Sigmoid colon (tissue), 7 donors: ENCODE data around the gene MAP3K14. TPM values are rescaled to one million over a fixed set of nuclear protein-coding genes. Genes with fewer than 3 reads are reported as not detected.

Source experiments
- DNase-seq: peaks from one replicate; pipeline ENCODE4 v3.0.0-alpha.2; 2019
- H3K27ac ChIP-seq, 4 donors: fragments of 200-600 bp; sonication (generic); one replicate each; pipeline ENCODE4 v1.5.1; 2016 to 2019; ENCODE audit warnings: mild to moderate bottlenecking in 1 of 4
- H3K27me3 ChIP-seq, 3 donors: fragments of 200-600 bp; sonication (generic); one replicate each; pipeline ENCODE4 v1.5.1; 2019; ENCODE audit warnings: mild to moderate bottlenecking in 1 of 3
- H3K36me3 ChIP-seq, 4 donors: fragments of 200-600 bp; sonication (generic); one replicate each; pipeline ENCODE4 v1.5.1; 2016 to 2019
- H3K4me1 ChIP-seq, 4 donors: fragments of 200-600 bp; sonication (generic); one replicate each; pipeline ENCODE4 v1.5.1; 2017 to 2019
- H3K4me3 ChIP-seq, 4 donors: fragments of 200-600 bp; sonication (generic); one replicate each; pipeline ENCODE4 v1.5.1; 2017 to 2019; ENCODE audit warnings: mild to moderate bottlenecking in 2 of 4, moderate library complexity in 1 of 4
- H3K9me3 ChIP-seq, 4 donors: fragments of 200-600 bp in 3 of 4; sonication (generic) in 3 of 4; one replicate each; pipeline versions ENCODE4 v1.5.1 to v1.6.1; 2013 to 2019
- EP300 ChIP-seq, 4 donors: sonication (generic); formaldehyde crosslinking; IDR thresholded peaks; one replicate each; pipeline ENCODE4 v1.6.1; 2017; ENCODE audit warnings: antibody characterized with exemption in 4 of 4
- POLR2A ChIP-seq, 2 donors: fragments of 450-650 bp; IDR thresholded peaks; one replicate each; pipeline ENCODE4 v1.6.1; 2016; ENCODE audit warnings: antibody characterized with exemption in 2 of 2, mild to moderate bottlenecking in 2 of 2, moderate library complexity in 2 of 2
- POLR2AphosphoS5 ChIP-seq, 4 donors: sonication (generic); formaldehyde crosslinking; IDR thresholded peaks; one replicate each; pipeline ENCODE4 v1.6.1; 2017; ENCODE audit warnings: antibody characterized with exemption in 4 of 4
- WGBS, 2 donors: extraction: QIAGEN DNeasy Blood & Tissue Kit; methylation state at CpG; one replicate each; pipeline ENCODE4 v1.1.7; 2013; 5-methylcytosine and 5-hydroxymethylcytosine counted together
- intact Hi-C: fragments of 100-400 bp; cut with DNase I; formaldehyde crosslinking; loops from one replicate; pipeline ENCODE4 v1.15.1; 2023
- polyA plus RNA-seq, 3 donors: library from polyadenylated mRNA; stranded (reverse); fragments of 200-250 nt; gene quantifications; one replicate each; pipeline ENCODE4 v1.2.3, GENCODE V29; 2013
- total RNA-seq, 4 donors: library from RNA; depleted of rRNA; stranded (reverse); fragments of >200 nt; gene quantifications; one replicate each; pipeline ENCODE4 v1.1.0, GENCODE V29; 2016
- TF ChIP-seq, protein P1 (sequence below), 4 experiments: fragments of 450-650 bp in 3 of 4; fragments of 200-600 bp in 1 of 4; IDR thresholded peaks; one replicate each; pipeline ENCODE4 v1.5.1; 2016 to 2019; ENCODE audit warnings: antibody characterized with exemption in 4 of 4, mild to moderate bottlenecking in 3 of 4, moderate library complexity in 2 of 4
- donor health status: healthy with polysubstance abuse.
- donor health status: Bipolar disorder and iron deficiency.
- donor health status: healthy.

MAP3K14 gene
- total and polyA plus RNA-seq, 7 donors = 7.2 to 28.5 (median 11.1) TPM

DNA sequence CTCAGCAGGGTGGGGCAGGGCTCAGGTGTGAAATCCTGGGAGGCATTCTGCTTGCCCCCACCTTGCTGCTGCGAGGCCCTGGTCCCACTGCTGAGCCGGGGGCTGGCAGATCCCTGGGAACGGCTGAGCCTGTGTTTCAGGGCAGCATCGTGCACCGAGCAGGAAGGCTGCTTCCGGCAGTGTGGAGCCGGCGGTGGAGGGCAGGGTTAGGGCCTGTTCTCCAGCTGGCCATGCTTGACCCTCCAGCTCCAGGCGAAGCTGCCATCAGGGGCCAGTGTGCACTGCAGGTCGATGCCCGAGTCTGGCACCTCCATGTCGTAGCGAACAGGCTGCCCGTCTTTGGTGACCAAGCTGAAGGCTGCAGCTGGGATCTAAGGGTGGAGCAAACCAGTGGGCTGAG lies 52.4 kb downstream of the MAP3K14 start:
- no peak overlapping the region for H3K27ac ChIP-seq
- TF ChIP-seq EP300 (IDR thresholded peaks at IDR 0.05) = no peak
- DNase-seq = no peak
- H3K36me3 ChIP-seq = peaks cover 39 to 65% (median 55%) of the 10 kb centered on the region in 4 donors
- H3K9me3 ChIP-seq = no peaks in the 10 kb centered on the region
- 94 to 95% methylated on average over 14 of the region's 14 CpGs for WGBS, 2 donors
- no peak overlapping the region for H3K4me3 ChIP-seq
- no peaks in the 10 kb centered on the region for H3K27me3 ChIP-seq
- intact Hi-C loops = no loop called here
- peaks cover 0 to 20% (median 14%) of the 10 kb centered on the region in 4 donors for H3K4me1 ChIP-seq

DNA sequence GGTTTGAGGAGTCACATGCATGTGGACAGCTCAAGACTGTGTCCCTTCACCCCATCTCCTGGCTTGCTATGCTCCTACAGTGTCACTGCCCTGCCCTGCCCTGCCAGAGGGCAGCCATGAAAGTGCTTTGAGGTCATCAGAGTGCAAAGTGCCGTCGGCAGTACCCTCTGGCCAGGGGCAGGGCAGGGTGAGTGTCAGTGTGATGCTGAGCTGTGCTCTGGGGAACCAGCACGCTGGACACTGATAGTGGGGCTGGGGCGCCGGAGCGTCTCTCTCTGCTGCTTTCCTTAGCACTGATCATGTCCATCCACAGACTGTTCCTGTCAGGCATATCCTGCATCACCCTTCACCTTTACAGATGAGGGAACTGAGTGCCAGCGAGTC lies 53.4 kb downstream of the MAP3K14 start:
- peak overlapping the region in 3 of 4 donors; percentile 39 to 67 (median 66) for H3K27ac ChIP-seq
- H3K4me1 ChIP-seq = peaks cover 0 to 20% (median 14%) of the 10 kb centered on the region in 4 donors
- intact Hi-C loops = no loop called here
- H3K27me3 ChIP-seq = no peaks in the 10 kb centered on the region
- H3K36me3 ChIP-seq = peaks cover 29 to 56% (median 46%) of the 10 kb centered on the region in 4 donors
- no peak overlapping the region for H3K4me3 ChIP-seq
- DNase-seq = no peak
- no peaks in the 10 kb centered on the region for H3K9me3 ChIP-seq
- peak in 1 of 4 donors; percentile 17 for TF ChIP-seq POLR2AphosphoS5 (IDR thresholded peaks at IDR 0.05)
- TF ChIP-seq, protein P1, sequence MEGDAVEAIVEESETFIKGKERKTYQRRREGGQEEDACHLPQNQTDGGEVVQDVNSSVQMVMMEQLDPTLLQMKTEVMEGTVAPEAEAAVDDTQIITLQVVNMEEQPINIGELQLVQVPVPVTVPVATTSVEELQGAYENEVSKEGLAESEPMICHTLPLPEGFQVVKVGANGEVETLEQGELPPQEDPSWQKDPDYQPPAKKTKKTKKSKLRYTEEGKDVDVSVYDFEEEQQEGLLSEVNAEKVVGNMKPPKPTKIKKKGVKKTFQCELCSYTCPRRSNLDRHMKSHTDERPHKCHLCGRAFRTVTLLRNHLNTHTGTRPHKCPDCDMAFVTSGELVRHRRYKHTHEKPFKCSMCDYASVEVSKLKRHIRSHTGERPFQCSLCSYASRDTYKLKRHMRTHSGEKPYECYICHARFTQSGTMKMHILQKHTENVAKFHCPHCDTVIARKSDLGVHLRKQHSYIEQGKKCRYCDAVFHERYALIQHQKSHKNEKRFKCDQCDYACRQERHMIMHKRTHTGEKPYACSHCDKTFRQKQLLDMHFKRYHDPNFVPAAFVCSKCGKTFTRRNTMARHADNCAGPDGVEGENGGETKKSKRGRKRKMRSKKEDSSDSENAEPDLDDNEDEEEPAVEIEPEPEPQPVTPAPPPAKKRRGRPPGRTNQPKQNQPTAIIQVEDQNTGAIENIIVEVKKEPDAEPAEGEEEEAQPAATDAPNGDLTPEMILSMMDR (IDR thresholded peaks at IDR 0.05) = no peak
- WGBS, 2 donors = 78 to 87% methylated on average over 7 of the region's 7 CpGs

DNA sequence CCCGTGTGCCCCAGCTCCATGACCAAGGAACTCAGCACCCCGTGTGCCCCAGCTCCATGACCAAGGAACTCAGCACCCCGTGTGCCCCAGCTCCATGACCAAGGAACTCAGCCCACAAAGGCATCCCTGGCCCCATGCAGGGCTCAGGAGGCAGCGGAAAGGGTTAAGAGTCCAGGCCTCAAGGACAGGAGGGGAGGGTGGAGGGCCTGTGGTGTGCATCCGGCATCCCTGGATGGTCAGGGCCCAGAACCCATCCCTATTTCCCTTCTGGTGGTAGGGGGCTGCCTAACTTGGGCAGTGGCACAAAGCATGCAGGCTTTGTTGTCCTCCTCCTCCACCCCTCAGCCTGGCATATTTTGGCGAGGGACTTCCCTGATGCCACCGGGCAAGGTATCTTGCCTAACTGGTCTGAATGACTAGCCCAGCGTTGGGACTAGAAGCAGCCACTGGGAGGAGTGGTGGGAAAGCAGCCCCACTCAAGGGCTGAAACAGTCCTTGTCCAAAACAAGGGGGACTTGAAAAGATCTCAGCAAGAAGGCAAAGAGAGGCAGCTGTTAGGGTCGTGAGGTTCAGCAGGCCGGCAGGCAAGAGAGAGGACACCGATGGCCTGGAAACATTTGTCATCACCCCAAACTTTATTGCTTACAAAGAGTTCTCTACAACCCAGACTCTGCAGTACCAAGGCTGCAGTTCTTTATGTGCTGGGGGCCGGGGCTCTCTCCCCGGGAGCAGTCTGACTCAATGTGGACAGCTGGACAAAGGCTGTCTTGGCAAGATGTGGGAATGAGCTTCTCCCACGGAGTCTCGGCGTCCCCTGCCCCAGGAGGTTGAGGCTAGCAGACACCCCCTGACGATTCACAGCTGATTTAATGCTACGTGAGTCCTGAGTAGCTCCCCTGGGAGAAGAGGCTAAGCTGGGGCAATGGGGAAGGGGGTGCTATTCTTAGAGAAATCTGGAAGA lies 54.0 kb downstream of the MAP3K14 start:
- peak; percentile 69 for DNase-seq
- Histone ChIP-seq H3K9me3 (no peaks in the 10 kb centered on the region), H3K4me1 (peaks cover 0 to 20% (median 14%) of the 10 kb centered on the region in 4 donors), H3K4me3 (peak overlapping the region; percentile 59 to 72 (median 64)), H3K27ac (peak overlapping the region; percentile 39 to 67 (median 55)), H3K36me3 (peaks cover 29 to 49% (median 39%) of the 10 kb centered on the region in 4 donors), H3K27me3 (no peaks in the 10 kb centered on the region)
- WGBS, 2 donors = 64% methylated on average over 18 of the region's 18 CpGs
- TF ChIP-seq POLR2A (IDR thresholded peaks at IDR 0.05) (no peak), POLR2AphosphoS5 (IDR thresholded peaks at IDR 0.05) (peak in 1 of 4 donors; percentile 21)
- intact Hi-C loops = no loop called here

DNA sequence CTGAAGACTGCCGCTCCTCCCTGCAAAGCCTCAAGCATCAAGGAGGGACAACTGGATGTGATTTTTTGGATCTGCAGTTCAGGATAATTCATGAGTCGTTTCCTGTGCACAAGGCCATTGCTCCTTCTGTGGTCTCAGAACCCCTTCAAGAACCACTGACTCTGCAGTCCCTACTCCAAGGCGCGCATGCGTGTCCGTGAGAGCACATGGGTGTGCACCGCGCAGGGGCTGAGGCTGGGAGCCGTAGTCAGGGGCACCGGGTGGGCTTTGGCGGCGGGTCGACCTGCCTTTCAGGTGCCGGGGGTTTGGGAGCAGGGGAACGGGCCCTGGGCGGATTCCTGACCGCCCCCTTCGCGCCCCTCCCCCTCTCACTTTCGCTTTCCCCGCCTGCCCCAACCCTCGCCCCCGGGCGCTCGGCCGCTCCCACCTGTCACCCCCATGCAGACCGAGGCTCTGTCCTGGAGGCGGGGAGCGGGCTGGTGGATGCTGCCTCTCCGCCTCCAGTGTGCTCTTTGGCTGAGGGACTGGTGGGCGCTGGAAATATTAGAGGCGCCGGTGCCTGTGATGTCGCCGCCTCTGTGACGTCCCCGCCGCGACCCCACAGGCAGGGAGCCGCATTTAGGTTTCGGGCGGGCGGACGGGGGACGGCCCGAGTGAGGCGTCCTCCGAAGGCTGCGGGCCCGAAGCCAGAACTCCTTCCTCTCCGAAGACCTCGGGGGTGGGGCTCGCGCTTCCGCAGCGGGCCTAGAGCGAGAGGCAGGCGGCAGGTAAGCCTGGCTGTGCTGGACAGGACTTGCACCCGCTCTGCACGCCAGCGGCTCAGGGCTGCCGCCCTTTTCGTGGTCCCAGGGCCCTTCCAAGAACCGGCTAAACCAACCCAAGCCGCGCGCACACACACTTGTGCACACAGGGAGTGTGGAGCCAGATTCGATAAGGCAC lies 55.0 kb downstream of the MAP3K14 start, which contains the start of gene SPATA32:
TSS of gene SPATA32 (minus strand) at position 518 of the 939 bp plus-strand sequence. CDS start at position 440, 78 bp downstream.
- peak; percentile 82 for DNase-seq
- 4 to 8% methylated on average over 68 of the region's 68 CpGs for WGBS, 2 donors

DNA sequence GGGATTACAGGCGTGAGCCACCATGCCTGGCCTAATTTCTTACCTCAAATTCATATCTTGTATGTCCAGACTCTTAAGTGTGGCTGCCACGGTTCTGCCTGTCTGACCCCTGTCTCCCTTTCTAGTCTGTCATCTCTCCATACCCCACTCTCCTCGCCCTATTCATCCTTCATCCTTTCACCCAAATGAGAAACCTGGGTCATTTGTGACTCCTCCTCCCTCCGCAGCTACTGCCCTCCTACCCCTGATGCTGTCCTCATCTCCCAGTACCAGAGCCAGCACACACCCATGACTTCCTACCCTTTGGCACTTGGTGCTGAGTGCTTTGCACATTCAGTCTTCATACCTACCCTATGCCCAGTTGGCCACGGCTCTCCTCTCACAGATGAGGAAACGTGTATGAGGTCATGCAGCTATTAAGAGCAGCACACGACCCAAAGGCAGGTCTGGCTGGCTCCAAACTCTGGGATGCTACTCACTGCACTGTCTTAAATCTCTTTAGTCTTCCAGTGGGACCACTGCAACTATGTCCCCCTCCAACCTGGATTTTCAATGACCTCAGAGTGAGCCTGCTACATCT lies 56.5 kb downstream of the MAP3K14 start:
- TF ChIP-seq, protein P1 (IDR thresholded peaks at IDR 0.05) = no peak
- TF ChIP-seq POLR2A (IDR thresholded peaks at IDR 0.05) (no peak), POLR2AphosphoS5 (IDR thresholded peaks at IDR 0.05) (no peak), EP300 (IDR thresholded peaks at IDR 0.05) (no peak)
- intact Hi-C loops = no loop called here
- no peak overlapping the region for H3K4me3 ChIP-seq
- no peaks in the 10 kb centered on the region for H3K9me3 ChIP-seq
- H3K27ac ChIP-seq = no peak overlapping the region
- no peaks in the 10 kb centered on the region for H3K27me3 ChIP-seq
- H3K36me3 ChIP-seq = peaks cover 14 to 24% (median 16%) of the 10 kb centered on the region in 4 donors
- H3K4me1 ChIP-seq = peaks cover 0 to 20% (median 14%) of the 10 kb centered on the region in 4 donors
- DNase-seq = no peak
- WGBS, 2 donors = 84 to 88% methylated on average over 7 of the region's 7 CpGs

More for the DNA sequence above, 55.0 kb downstream of the MAP3K14 start, which contains the start of gene SPATA32:
- Histone ChIP-seq H3K9me3 (no peaks in the 10 kb centered on the region), H3K27me3 (no peaks in the 10 kb centered on the region), H3K36me3 (peaks cover 25 to 39% (median 30%) of the 10 kb centered on the region in 4 donors), H3K4me3 (peak within 1 kb of the TSS; percentile 59 to 72 (median 64)), H3K4me1 (peaks cover 0 to 20% (median 14%) of the 10 kb centered on the region in 4 donors), H3K27ac (peak within 1 kb of the TSS; percentile 39 to 67 (median 55))
- TF ChIP-seq POLR2A (IDR thresholded peaks at IDR 0.05) (no peak), POLR2AphosphoS5 (IDR thresholded peaks at IDR 0.05) (peak in 2 of 4 donors; percentile 33 to 42)
- intact Hi-C loops = no loop called here
